Measurements from ENCODE around the gene INTS4. TPM values are rescaled to one million over a fixed set of nuclear protein-coding genes. Genes with fewer than 3 reads are reported as not detected.
"Not testable (repeated sequence)": the region's sequence is repeated elsewhere in the genome, so short reads cannot be mapped to it uniquely, and the experiment has no call there.

INTS4 gene
- total RNA-seq, 1 donor from 2014 or later = 35.9 TPM

DNA sequence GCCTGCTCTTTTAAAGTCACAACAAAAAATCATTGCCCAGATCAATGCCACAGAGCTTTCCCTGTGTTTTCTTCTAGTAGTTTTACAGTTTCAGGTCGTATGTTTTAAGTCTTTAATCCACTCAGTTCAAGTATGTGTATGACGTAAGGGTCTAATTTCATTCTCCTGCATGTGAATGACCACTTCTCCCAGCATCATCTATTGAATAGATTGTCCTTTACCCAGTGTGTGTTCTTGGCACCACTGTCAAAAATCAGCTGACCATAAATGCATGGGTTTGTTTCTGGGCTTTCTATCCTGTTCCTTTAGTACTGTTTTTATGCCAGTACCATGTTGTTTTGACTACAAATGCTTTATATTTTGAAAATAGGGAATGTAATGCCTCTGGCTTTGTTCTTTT, 28.1 kb downstream of the INTS4 start:
- no peaks in the 10 kb centered on the region for H3K27me3 ChIP-seq
- H3K27ac ChIP-seq = no peak overlapping the region
- intact Hi-C loops (cut with DNase I) = no loop called here
- H3K36me3 ChIP-seq = peaks cover 15% of the 10 kb centered on the region
- no peaks in the 10 kb centered on the region for H3K4me1 ChIP-seq
- no peaks in the 10 kb centered on the region for H3K9me3 ChIP-seq
- ATAC-seq (no peak), DNase-seq (no peak)
- TF ChIP-seq, protein P1, sequence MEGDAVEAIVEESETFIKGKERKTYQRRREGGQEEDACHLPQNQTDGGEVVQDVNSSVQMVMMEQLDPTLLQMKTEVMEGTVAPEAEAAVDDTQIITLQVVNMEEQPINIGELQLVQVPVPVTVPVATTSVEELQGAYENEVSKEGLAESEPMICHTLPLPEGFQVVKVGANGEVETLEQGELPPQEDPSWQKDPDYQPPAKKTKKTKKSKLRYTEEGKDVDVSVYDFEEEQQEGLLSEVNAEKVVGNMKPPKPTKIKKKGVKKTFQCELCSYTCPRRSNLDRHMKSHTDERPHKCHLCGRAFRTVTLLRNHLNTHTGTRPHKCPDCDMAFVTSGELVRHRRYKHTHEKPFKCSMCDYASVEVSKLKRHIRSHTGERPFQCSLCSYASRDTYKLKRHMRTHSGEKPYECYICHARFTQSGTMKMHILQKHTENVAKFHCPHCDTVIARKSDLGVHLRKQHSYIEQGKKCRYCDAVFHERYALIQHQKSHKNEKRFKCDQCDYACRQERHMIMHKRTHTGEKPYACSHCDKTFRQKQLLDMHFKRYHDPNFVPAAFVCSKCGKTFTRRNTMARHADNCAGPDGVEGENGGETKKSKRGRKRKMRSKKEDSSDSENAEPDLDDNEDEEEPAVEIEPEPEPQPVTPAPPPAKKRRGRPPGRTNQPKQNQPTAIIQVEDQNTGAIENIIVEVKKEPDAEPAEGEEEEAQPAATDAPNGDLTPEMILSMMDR (IDR thresholded peaks at IDR 0.05) = no peak
- H3K4me3 ChIP-seq = no peak overlapping the region

DNA sequence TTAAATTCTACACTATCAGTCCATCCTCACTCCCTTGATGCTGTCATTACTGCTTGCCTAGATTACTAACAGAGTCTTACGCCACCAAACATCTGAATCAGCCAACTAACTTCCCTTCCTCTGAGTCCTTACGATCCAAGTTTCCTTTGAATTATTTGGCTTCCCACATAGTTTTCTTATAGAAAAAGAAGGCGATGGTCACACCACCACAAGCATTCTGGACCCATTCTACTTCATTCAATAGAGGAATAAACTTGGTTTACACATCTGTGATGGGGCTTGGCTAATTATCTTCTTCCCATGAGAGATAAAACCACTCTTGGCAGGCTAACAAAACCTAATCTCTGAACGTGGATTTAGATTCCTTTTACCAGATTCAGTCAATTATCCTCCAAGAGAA, 35.0 kb downstream of the INTS4 start:
- H3K27me3 ChIP-seq = no peaks in the 10 kb centered on the region
- H3K4me1 ChIP-seq = no peaks in the 10 kb centered on the region
- no peak overlapping the region for H3K27ac ChIP-seq
- TF ChIP-seq, protein P1 (IDR thresholded peaks at IDR 0.05) = no peak
- H3K36me3 ChIP-seq = peaks cover 48% of the 10 kb centered on the region
- intact Hi-C loops (cut with DNase I) = no loop called here
- ATAC-seq (no peak), DNase-seq (no peak)
- no peaks in the 10 kb centered on the region for H3K9me3 ChIP-seq
- no peak overlapping the region for H3K4me3 ChIP-seq

DNA sequence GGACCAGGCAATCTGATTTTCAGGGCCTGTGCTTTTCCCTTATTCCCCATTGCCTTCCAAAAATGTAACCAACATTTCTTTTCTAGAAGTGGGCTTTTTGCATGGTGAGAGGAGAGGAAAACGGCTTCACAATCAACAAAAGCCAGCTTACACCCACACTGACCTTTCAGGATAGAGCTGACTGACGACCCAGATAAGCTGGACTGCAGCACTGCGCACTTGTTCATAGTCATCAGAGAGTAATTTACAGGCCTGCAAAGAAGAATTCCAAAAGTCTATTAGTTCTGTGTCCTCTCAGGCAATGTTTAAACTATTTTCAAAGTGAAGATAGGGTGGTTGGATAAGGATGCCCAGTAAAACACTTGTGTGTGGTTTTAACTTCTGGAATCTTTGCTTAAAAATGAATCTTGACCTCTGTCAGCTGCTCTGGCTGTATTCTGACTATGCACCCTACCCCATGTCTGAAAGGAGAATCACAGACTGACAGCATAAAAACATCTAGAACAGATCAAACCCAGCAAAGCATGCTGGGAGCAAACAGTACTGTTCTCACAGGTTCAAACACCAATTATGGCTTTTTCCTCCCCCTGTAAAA, 35.8 kb downstream of the INTS4 start:
- DNase-seq; intact Hi-C loops (cut with DNase I); H3K4me1 ChIP-seq; H3K27me3 ChIP-seq; ATAC-seq; H3K27ac ChIP-seq; H3K4me3 ChIP-seq; H3K9me3 ChIP-seq: not testable (repeated sequence)
- H3K36me3 ChIP-seq = peaks cover 48% of the 10 kb centered on the region

DNA sequence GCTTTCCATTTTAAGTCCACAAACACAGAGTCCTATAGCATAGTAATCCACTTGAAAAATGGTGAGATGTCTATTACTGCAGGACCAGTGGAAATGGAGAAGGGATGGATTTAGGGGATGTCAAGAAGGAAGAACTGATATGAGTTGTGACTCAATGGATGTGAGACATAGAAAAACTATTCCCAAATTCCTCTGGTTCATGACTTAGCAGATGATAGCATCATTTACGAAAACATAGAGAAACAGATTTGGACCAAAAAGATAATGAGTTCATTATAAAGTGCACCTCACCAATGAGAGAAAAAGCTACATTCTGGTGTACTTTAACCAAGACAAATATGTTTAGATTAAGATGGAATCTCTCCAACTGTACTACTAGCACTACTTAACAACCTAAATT, 51.2 kb downstream of the INTS4 start:
- DNase-seq; ATAC-seq; intact Hi-C loops (cut with DNase I): not testable (repeated sequence)

DNA sequence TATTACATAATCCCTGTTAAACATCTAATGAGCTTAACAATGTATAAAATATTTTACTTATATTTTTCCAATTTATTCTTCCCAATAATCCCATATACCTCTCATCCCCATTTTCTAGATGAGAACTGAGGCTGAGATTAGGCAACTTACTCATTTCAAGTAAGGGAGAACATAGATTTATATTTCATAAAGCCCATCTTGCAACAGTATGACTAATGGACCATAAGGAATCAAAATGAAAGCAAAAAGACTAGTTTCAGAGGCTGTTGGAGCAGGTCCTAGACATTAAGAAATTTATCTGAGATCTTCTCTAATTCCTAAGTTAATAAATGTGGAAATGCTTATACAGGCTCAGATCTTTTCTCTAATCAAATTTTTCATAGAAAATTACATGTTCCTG, 52.0 kb downstream of the INTS4 start:
- intact Hi-C loops (cut with DNase I); DNase-seq; H3K36me3 ChIP-seq; H3K4me3 ChIP-seq; H3K27me3 ChIP-seq; H3K9me3 ChIP-seq; H3K4me1 ChIP-seq; ATAC-seq; H3K27ac ChIP-seq: not testable (repeated sequence)

More for the DNA sequence above, 51.2 kb downstream of the INTS4 start:
- H3K4me3 ChIP-seq, H3K4me1 ChIP-seq, H3K9me3 ChIP-seq, H3K27me3 ChIP-seq, H3K36me3 ChIP-seq, H3K27ac ChIP-seq: not testable (repeated sequence)

DNA sequence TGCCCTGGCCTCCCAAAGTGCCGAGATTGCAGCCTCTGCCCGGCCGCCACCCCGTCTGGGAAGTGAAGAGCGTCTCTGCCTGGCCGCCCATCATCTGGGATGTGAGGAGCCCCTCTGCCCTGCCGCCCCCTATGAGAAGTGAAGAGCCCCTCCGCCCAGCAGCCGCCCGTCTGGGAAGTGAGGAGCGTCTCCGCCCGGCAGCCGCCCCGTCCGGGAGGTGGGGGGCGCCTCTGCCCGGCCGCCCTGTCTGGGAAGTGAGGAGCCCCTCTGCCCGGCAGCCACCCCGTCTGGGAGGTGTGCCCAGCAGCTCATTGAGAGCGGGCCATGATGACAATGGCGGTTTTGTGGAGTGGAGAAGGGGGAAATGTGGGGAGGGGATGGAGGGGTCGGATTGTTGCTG, 60.9 kb downstream of the INTS4 start:
- H3K36me3 ChIP-seq = peaks cover 13% of the 10 kb centered on the region
- H3K4me3 ChIP-seq; ATAC-seq; H3K27me3 ChIP-seq; H3K9me3 ChIP-seq; intact Hi-C loops (cut with DNase I); H3K27ac ChIP-seq; H3K4me1 ChIP-seq; DNase-seq: not testable (repeated sequence)

DNA sequence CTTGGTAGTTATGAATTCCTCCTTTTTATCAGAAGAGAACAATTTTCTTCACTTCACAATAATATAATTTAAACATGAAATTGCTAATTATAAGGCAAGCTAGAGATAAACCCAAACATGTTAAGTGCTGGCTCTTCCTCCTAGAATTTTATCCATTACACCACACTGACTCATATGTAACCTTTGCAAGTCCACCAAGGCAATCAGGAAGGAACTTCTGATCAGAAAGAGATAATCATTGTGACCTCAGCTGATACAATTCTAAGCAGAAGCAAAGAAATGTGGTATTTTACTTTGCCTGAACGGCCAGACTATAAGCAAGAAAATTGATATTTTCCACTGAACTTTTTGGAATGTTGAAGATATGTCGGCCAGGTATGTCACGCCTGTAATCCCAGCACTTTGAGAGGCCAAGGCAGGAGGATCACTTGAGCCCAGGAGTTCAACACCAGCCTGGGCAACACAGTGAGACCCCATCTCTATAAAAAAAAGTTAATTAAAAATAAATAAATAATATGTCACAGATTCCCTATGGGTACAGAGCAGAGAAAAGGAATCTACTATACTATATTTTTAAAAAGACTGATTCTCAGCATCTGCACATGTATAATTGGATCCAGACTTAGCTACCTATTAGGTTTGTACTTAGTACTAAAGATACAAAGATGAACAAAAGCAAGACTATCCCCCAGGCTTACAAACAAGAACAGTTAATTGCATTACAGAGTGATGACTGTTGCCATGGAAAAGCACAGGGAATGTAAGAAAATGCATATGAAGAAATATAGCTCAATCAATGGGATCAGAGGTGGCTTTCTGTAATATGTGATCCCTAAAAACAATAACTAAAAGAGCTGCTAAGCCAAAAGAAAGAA, 63.9 kb downstream of the INTS4 start:
- H3K36me3 ChIP-seq = peaks cover 20% of the 10 kb centered on the region
- ATAC-seq; intact Hi-C loops (cut with DNase I); H3K27me3 ChIP-seq; H3K9me3 ChIP-seq; DNase-seq; H3K27ac ChIP-seq; H3K4me3 ChIP-seq; H3K4me1 ChIP-seq: not testable (repeated sequence)

DNA sequence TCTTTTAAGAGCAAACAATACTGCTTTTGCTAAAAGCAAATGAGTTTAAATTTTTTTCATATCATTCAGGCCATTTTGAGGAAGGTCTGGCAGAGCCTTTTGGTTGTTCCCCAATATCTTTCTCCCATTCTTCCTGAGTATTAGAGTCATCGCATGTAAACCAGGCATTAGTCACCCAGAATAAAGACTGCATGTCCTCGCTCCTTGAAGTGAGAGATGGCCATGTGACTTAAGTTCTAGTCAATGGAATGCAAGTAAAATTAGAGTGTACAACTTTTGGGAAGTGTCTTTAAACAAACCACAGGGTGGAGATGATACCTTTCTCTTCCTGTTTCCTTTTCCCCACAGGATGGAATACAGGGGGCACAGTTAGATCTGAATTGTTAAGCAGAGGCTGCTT, 76.8 kb downstream of the INTS4 start:
- H3K4me1 ChIP-seq; H3K27me3 ChIP-seq; DNase-seq; ATAC-seq; intact Hi-C loops (cut with DNase I); H3K9me3 ChIP-seq; H3K4me3 ChIP-seq; H3K27ac ChIP-seq: not testable (repeated sequence)
- peaks cover 31% of the 10 kb centered on the region for H3K36me3 ChIP-seq

DNA sequence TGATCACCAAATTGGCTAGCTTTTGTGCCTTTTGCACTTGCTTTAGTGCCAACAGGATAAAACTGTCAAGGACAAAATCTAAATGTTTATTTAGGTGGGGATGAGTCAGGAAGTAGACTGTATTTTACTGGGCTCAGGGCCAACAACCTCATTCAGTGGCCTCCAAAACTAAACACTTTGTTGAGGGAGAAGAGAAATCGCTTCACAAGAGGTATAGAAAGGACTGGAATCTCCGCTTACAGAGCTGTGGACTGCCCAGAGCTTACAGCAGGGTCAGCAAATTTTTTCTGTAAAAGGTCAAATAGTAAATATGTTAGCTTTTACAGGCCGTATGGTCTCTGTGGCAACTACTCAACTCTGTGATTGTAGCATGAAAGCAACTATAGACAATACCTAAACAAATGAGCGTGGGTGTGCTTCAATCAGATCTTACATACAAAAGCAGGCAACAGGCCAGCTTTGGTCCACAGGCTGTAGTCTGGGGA, 80.1 kb downstream of the INTS4 start:
- H3K4me3 ChIP-seq; DNase-seq; H3K27me3 ChIP-seq; intact Hi-C loops (cut with DNase I); H3K27ac ChIP-seq; H3K4me1 ChIP-seq; H3K9me3 ChIP-seq: not testable (repeated sequence)
- peaks cover 14% of the 10 kb centered on the region for H3K36me3 ChIP-seq
- ATAC-seq = peak; percentile 32

DNA sequence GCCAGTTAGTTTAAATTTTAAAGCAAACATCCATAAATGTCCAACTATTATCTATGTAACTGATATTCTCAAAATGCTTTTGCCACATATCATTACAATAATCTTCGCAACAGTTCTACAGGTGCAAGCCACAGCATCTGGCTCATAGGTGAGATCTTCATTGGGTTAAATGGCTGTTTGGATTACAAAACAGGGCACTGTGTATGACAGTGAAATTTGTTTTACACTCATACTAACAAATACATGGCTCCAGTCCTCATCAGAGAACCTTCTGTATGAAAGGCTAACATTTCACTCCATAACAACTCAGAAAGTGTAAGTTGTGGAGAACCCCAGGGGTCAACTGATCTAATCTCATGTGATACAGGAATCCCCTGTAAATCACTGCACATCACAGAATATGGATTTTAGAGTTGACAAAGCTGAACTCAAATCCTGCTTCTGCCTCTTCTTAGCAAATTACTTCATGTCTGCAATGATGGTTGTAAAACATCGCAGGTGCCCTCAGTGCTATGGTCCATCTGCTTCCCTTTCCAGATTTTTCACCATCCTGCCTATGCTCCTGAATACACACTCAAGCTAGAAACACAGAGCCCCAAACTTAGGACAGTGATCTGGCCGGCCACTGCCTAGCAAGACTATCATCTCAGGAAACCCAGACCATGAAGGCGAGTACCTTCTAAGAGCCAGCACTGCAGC, 80.7 kb downstream of the INTS4 start:
- ATAC-seq; H3K9me3 ChIP-seq; H3K27ac ChIP-seq; DNase-seq; H3K27me3 ChIP-seq; H3K36me3 ChIP-seq; intact Hi-C loops (cut with DNase I); H3K4me3 ChIP-seq; H3K4me1 ChIP-seq: not testable (repeated sequence)

DNA sequence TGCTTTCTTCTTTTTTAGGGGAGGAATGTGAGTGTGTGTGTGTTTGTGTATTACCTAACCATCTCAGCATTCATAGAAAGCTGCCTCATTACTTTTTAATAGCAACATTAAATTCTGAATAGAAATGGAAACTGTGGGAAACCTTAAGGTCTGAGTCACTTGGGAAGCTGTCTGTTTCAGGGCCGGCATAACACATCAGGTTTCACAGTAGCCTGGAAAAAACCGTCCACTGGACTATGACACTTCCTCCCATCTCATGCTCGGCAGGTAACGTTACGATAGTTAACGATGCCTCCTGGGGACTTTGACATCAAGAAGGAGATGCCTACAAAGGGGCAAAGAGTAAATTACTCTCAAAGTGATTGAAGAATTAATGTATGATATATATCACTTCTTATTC, 83.6 kb downstream of the INTS4 start:
- H3K27me3 ChIP-seq; H3K4me3 ChIP-seq; H3K4me1 ChIP-seq; H3K27ac ChIP-seq; ATAC-seq; intact Hi-C loops (cut with DNase I); DNase-seq; H3K9me3 ChIP-seq: not testable (repeated sequence)
- peaks cover 17% of the 10 kb centered on the region for H3K36me3 ChIP-seq
